Measurements from ENCODE around the gene TIAM2. TPM values are rescaled to one million over a fixed set of nuclear protein-coding genes. Genes with fewer than 3 reads are reported as not detected.
A peak's percentile ranks its signal among the peaks of the same experiment; 100 is the strongest.

The TIAM2 gene
- total RNA-seq, 4 donors from 2014 or later: 4.8 to 11.4 (median 6.7) TPM

DNA sequence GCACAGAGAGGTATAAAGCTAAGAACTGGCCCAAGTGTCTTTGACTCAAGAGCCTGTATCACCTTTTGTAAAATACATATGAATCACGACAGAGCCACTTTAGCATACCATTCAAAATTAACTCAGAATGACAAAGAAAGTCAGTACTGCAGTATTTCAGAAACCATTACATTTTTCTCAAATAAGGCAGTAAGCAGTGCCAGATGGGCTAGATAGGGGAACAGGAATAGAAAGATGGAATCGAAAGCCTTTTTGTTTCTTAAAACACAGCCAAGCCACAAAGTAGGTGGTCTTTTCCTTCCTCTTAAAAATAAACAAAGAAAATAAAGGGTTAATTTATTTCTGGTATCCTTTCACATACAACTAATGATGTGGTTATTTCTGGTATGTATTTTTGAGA, 279.0 kb downstream of the TIAM2 start:
- no peaks in the 10 kb centered on the region for H3K27me3 ChIP-seq
- H3K4me1 ChIP-seq: peaks cover 47% of the 10 kb centered on the region
- WGBS: 26% methylated on average over 2 of the region's 2 CpGs
- no peaks in the 10 kb centered on the region for H3K9me3 ChIP-seq
- DNase-seq (ENCODE audit: low spot score in 2 of 2): no peak
- TF ChIP-seq EP300 (IDR thresholded peaks at IDR 0.05) (no peak), POLR2A (IDR thresholded peaks at IDR 0.05) (no peak)
- no peak overlapping the region for H3K4me3 ChIP-seq
- no peaks in the 10 kb centered on the region for H3K36me3 ChIP-seq
- peak overlapping the region; percentile 72 for H3K27ac ChIP-seq

DNA sequence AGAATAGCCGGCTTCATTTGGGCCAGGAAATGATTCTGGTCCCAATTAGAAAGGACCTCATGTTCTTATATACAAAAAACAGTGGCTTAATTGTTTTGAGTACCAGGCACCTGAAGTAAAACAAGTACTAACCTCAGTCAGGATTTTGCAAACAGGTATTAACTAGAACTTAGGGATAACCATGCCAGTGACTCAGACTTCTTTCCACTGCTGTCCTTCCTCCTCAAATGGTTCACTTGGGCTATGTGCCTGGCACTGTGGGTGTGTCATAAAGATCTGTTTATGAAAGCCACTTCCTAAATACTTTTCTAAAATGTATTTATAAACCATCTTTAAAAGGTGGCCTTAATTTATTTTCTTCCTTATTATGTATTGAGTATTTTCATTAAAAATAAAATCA, 279.4 kb downstream of the TIAM2 start:
- peak overlapping the region; percentile 72 for H3K27ac ChIP-seq
- H3K27me3 ChIP-seq: no peaks in the 10 kb centered on the region
- H3K9me3 ChIP-seq: no peaks in the 10 kb centered on the region
- no peak for TF ChIP-seq POLR2AphosphoS5 (IDR thresholded peaks at IDR 0.05)
- TF ChIP-seq, protein P1, sequence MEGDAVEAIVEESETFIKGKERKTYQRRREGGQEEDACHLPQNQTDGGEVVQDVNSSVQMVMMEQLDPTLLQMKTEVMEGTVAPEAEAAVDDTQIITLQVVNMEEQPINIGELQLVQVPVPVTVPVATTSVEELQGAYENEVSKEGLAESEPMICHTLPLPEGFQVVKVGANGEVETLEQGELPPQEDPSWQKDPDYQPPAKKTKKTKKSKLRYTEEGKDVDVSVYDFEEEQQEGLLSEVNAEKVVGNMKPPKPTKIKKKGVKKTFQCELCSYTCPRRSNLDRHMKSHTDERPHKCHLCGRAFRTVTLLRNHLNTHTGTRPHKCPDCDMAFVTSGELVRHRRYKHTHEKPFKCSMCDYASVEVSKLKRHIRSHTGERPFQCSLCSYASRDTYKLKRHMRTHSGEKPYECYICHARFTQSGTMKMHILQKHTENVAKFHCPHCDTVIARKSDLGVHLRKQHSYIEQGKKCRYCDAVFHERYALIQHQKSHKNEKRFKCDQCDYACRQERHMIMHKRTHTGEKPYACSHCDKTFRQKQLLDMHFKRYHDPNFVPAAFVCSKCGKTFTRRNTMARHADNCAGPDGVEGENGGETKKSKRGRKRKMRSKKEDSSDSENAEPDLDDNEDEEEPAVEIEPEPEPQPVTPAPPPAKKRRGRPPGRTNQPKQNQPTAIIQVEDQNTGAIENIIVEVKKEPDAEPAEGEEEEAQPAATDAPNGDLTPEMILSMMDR (IDR thresholded peaks at IDR 0.05): no peak
- TF ChIP-seq POLR2A (IDR thresholded peaks at IDR 0.05): no peak
- no peak for TF ChIP-seq EP300 (IDR thresholded peaks at IDR 0.05)
- H3K4me3 ChIP-seq: no peak overlapping the region
- no peak for DNase-seq (ENCODE audit: low spot score in 2 of 2)
- no peaks in the 10 kb centered on the region for H3K36me3 ChIP-seq
- WGBS: 28% methylated on average over 1 of the region's 1 CpG
- peaks cover 47% of the 10 kb centered on the region for H3K4me1 ChIP-seq

DNA sequence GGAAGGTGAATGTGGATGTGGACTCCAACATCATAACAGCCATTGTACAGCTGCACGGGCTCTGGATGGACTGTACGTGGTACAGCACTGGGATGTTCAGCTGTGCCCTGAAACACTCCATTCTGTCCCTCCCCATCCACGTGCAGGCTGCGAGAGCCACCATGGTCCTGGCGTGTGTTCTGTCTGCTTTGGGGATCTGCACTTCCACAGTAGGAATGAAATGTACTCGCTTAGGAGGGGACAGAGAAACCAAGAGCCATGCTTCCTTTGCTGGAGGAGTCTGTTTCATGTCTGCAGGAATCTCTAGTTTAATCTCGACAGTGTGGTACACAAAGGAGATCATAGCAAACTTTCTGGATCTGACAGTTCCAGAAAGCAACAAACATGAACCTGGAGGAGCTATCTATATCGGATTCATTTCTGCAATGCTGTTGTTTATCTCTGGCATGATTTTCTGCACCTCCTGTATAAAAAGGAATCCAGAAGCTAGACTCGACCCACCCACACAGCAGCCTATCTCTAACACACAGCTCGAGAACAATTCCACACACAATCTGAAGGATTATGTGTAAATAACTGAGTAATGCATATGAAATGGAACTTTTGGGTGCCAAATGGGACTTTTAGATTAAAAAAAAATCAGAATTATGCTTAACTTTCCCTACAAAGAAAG, 280.8 kb downstream of the TIAM2 start:
- Histone ChIP-seq H3K9me3 (no peaks in the 10 kb centered on the region), H3K27ac (peak overlapping the region; percentile 39), H3K4me1 (peaks cover 47% of the 10 kb centered on the region), H3K36me3 (no peaks in the 10 kb centered on the region), H3K27me3 (no peaks in the 10 kb centered on the region), H3K4me3 (no peak overlapping the region)
- 60% methylated on average over 10 of the region's 10 CpGs for WGBS
- DNase-seq (ENCODE audit: low spot score in 2 of 2): no peak
- TF ChIP-seq EP300 (IDR thresholded peaks at IDR 0.05): no peak
- no peak for TF ChIP-seq POLR2A (IDR thresholded peaks at IDR 0.05)
- no peak for TF ChIP-seq POLR2AphosphoS5 (IDR thresholded peaks at IDR 0.05)
- TF ChIP-seq, protein P1 (IDR thresholded peaks at IDR 0.05): no peak

DNA sequence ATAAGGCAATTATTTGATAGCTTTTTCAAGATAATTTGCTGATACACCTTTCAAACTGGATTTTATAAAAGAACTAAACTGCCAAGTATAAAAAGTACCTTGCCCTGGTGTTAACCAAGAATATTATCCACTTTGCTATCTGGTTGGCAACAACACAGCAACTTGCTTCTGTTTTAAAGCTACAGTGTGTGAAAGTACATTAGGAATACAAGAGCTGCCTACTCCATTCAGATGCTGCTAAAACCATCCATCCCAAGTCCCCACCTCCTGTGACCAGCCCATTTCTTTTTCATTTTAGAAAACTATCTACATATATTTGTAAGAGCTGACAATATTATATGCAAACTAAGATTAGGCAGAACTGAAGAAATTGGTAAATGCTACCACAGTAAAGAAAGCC, 281.5 kb downstream of the TIAM2 start:
- no peak for DNase-seq (ENCODE audit: low spot score in 2 of 2)
- TF ChIP-seq POLR2A (IDR thresholded peaks at IDR 0.05) (no peak), POLR2AphosphoS5 (IDR thresholded peaks at IDR 0.05) (no peak), EP300 (IDR thresholded peaks at IDR 0.05) (no peak)
- H3K4me1 ChIP-seq: peaks cover 47% of the 10 kb centered on the region
- H3K27ac ChIP-seq: no peak overlapping the region
- H3K9me3 ChIP-seq: no peaks in the 10 kb centered on the region
- H3K27me3 ChIP-seq: no peaks in the 10 kb centered on the region
- no peak overlapping the region for H3K4me3 ChIP-seq
- H3K36me3 ChIP-seq: peaks cover 4% of the 10 kb centered on the region

DNA sequence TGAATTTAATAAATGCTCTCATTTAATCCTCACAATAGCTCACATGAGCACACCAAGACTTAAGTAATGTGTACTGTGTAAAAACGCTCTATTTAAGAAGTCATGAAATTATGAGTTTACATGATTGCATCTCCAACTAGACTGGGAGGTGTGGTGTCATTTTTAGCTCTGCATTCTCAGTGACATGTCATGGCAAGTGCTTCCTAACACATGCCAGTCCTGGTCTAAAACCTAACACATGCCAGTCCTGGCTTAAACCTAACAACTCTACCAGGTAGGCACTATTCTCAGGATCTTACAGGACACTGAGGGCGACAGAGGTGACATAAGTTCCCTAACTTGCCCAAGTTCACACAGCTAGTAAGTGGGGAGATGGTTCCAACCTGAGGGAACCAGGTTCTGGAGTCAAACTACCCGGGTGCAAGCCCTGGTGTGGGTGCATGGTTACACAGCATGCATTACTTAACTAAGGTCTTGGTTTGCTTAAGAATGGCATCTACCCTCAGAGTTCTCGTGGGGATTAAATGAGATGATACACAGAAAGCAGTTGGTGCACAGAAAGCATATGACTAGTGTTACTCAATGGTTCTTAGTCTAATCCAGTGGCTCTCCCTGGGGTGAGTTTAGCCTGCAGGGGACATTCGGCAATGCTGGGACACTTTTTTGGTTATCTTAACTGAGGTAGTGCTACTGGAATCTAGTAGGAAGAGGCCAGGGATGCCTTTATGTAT, 283.4 kb downstream of the TIAM2 start:
- Histone ChIP-seq H3K36me3 (peaks cover 17% of the 10 kb centered on the region), H3K9me3 (no peaks in the 10 kb centered on the region), H3K4me3 (no peak overlapping the region), H3K27me3 (no peaks in the 10 kb centered on the region), H3K27ac (peak overlapping the region; percentile 39), H3K4me1 (peaks cover 29% of the 10 kb centered on the region)
- 88% methylated on average over 3 of the region's 5 CpGs for WGBS
- no peak for DNase-seq (ENCODE audit: low spot score in 2 of 2)
- TF ChIP-seq, protein P1 (IDR thresholded peaks at IDR 0.05): no peak
- TF ChIP-seq POLR2A (IDR thresholded peaks at IDR 0.05) (no peak), EP300 (IDR thresholded peaks at IDR 0.05) (no peak), POLR2AphosphoS5 (IDR thresholded peaks at IDR 0.05) (no peak)

DNA sequence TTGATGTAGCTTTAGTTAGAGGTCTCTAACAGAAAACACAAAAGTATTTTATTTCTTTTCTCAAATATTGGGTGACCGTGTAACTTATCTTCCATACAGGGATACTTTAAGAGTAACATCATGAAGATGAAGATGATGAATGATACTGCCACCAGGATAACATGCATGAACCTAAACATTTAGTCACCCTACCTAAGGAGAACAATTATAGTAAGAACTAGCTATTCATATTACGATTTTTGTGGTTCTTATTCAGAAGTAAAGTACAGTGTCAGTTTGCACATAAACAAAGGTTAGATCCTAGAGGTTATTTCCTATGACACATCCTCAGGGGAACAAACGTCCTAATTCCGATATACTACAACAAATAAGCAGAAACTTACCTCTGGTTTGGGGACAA, 289.7 kb downstream of the TIAM2 start:
- Histone ChIP-seq H3K4me3 (no peak overlapping the region), H3K9me3 (no peaks in the 10 kb centered on the region), H3K27me3 (no peaks in the 10 kb centered on the region), H3K36me3 (peaks cover 38% of the 10 kb centered on the region), H3K27ac (no peak overlapping the region), H3K4me1 (no peaks in the 10 kb centered on the region)
- WGBS: 91% methylated on average over 4 of the region's 4 CpGs
- TF ChIP-seq, protein P1 (IDR thresholded peaks at IDR 0.05): no peak
- TF ChIP-seq POLR2A (IDR thresholded peaks at IDR 0.05) (no peak), POLR2AphosphoS5 (IDR thresholded peaks at IDR 0.05) (no peak), EP300 (IDR thresholded peaks at IDR 0.05) (no peak)
- DNase-seq (ENCODE audit: low spot score in 2 of 2): no peak
